ENCODE results near the gene KNSTRN.

- no peak for TF ChIP-seq CTCF (IDR thresholded peaks at IDR 0.05; ENCODE audit: low read depth, low read length, missing input control)
- TF ChIP-seq SP1 (IDR thresholded peaks at IDR 0.05): no peak
- TF ChIP-seq TAF1 (conservative IDR thresholded peaks at IDR 0.05): no peak
- TF ChIP-seq RXRA (IDR thresholded peaks at IDR 0.05): no peak
- no peak for TF ChIP-seq YY1 (IDR thresholded peaks at IDR 0.05)
- TF ChIP-seq JUND (IDR thresholded peaks at IDR 0.05): no peak
- TF ChIP-seq ATF3 (IDR thresholded peaks at IDR 0.05): no peak
- TF ChIP-seq, protein P1, sequence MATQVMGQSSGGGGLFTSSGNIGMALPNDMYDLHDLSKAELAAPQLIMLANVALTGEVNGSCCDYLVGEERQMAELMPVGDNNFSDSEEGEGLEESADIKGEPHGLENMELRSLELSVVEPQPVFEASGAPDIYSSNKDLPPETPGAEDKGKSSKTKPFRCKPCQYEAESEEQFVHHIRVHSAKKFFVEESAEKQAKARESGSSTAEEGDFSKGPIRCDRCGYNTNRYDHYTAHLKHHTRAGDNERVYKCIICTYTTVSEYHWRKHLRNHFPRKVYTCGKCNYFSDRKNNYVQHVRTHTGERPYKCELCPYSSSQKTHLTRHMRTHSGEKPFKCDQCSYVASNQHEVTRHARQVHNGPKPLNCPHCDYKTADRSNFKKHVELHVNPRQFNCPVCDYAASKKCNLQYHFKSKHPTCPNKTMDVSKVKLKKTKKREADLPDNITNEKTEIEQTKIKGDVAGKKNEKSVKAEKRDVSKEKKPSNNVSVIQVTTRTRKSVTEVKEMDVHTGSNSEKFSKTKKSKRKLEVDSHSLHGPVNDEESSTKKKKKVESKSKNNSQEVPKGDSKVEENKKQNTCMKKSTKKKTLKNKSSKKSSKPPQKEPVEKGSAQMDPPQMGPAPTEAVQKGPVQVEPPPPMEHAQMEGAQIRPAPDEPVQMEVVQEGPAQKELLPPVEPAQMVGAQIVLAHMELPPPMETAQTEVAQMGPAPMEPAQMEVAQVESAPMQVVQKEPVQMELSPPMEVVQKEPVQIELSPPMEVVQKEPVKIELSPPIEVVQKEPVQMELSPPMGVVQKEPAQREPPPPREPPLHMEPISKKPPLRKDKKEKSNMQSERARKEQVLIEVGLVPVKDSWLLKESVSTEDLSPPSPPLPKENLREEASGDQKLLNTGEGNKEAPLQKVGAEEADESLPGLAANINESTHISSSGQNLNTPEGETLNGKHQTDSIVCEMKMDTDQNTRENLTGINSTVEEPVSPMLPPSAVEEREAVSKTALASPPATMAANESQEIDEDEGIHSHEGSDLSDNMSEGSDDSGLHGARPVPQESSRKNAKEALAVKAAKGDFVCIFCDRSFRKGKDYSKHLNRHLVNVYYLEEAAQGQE (IDR thresholded peaks at IDR 0.05): no peak
- TF ChIP-seq MAX (IDR thresholded peaks at IDR 0.05): no peak
- TF ChIP-seq HNF4A (conservative IDR thresholded peaks at IDR 0.05): no peak
- TF ChIP-seq RAD21 (IDR thresholded peaks at IDR 0.05): no peak
Measured at GRCh38 chr15:40425681-40426080, 43.2 kb downstream of the KNSTRN start.

Measured in liver (tissue), 3 donors.